Measurements from ENCODE around the gene BRD3OS.
A peak's percentile ranks its signal among the peaks of the same experiment; 100 is the strongest.

The BRD3OS gene

GRCh38 chr9:134054891-134055811 lies 29.9 kb downstream of the BRD3OS start:
- DNase-seq = no peak
- in situ Hi-C loops (cut with HindIII; ENCODE audit: low pct_ligation_motif_present, low pct_unique_long_range_greater_than_20kb, low sequenced_read_pairs) = no loop called here

DNA sequence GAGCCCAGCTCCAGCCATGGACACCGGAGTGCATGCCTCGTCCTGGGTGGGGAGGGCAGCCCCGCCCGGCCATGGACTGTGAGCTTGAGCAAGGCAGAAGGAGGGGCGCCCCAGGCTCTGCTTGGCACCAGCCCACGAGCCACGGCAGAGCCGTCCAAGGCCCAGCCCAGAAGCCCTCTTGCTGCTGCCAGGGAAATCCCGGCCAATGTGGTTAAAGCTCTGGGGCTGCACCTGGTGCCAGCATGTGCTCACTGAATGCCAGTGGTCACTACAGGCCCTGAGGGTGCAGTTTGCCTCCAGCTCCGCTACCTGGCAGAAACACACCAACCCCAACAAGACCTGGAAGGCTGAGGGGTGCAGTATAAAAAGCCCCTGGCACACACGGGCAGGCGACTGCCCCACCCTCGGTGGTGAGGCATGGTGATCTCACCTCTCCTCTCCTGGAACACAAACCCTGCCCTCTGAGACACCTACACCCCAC lies 30.7 kb downstream of the BRD3OS start:
- peak; percentile 54 for DNase-seq
- in situ Hi-C loops (cut with HindIII; ENCODE audit: low pct_ligation_motif_present, low pct_unique_long_range_greater_than_20kb, low sequenced_read_pairs) = no loop called here

- no peak for DNase-seq
- in situ Hi-C loops (cut with HindIII; ENCODE audit: low pct_ligation_motif_present, low pct_unique_long_range_greater_than_20kb, low sequenced_read_pairs) = no loop called here
Observed at GRCh38 chr9:134056483-134057306, 31.4 kb downstream of the BRD3OS start.

DNA sequence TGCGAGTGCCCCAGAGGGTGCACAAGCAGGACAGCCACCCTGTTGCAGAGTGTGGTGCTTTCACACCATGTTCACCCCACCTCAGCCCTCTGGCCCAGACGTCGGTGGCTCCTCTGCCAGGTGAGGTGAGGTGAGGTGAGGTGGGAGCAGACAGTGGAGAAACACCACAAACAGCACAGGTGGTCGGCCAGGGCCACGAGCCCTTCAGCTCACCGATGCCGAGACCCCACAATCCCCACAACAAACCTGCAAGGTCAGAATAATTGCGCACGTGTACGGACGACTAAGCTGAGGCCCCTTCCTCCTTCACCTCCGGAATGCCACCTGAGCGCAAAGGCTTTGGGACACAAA lies 32.0 kb downstream of the BRD3OS start:
- no peak for DNase-seq
- in situ Hi-C loops (cut with HindIII; ENCODE audit: low pct_ligation_motif_present, low pct_unique_long_range_greater_than_20kb, low sequenced_read_pairs) = no loop called here

- DNase-seq = no peak
- in situ Hi-C loops (cut with HindIII; ENCODE audit: low pct_ligation_motif_present, low pct_unique_long_range_greater_than_20kb, low sequenced_read_pairs) = no loop called here
Observed at GRCh38 chr9:134057751-134058701, 32.7 kb downstream of the BRD3OS start.

DNA sequence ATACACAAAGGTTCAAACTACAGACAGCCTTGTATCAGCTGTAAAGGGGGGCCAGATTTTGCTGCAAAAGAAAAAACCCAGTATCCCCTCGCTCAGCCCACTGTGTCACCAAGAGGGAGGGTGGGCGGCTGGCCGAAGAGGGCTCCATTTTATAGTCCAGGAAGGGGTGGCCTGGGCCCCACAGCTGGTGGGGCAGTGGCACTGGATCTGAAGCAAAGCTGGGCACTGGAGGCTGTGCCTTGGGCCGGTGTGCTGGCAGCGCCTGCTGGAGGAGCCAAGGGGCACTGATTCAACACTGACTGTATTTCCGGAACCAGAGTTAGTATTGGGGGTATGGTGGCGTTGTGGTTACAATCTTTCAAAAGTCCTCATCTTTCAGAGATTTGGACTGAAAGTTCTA lies 33.4 kb downstream of the BRD3OS start:
- in situ Hi-C loops (cut with HindIII; ENCODE audit: low pct_ligation_motif_present, low pct_unique_long_range_greater_than_20kb, low sequenced_read_pairs) = no loop called here
- DNase-seq = no peak

DNA sequence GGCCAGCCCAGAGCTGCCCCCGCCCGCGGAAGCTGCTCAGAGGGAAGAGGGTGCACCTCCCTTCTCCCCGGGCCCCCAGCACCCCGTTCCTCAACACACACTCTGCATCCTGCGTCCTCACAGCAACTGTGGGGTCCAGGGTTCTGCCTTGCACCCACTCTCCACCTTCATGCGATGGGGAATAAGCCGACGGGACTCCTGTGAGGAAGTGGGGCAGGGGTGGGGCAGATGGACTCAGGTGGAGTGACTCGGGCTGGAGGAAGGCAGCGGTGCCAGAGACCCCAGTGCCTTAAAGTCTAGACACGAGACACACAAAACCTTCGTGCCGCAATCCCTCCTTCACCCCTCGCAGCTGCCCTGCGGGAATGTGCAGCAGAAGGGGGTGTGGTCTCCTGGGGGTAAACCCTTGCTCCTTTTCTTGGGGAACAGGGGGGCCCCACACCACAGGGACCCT lies 33.9 kb downstream of the BRD3OS start:
- in situ Hi-C loops (cut with HindIII; ENCODE audit: low pct_ligation_motif_present, low pct_unique_long_range_greater_than_20kb, low sequenced_read_pairs) = no loop called here
- DNase-seq = no peak

DNA sequence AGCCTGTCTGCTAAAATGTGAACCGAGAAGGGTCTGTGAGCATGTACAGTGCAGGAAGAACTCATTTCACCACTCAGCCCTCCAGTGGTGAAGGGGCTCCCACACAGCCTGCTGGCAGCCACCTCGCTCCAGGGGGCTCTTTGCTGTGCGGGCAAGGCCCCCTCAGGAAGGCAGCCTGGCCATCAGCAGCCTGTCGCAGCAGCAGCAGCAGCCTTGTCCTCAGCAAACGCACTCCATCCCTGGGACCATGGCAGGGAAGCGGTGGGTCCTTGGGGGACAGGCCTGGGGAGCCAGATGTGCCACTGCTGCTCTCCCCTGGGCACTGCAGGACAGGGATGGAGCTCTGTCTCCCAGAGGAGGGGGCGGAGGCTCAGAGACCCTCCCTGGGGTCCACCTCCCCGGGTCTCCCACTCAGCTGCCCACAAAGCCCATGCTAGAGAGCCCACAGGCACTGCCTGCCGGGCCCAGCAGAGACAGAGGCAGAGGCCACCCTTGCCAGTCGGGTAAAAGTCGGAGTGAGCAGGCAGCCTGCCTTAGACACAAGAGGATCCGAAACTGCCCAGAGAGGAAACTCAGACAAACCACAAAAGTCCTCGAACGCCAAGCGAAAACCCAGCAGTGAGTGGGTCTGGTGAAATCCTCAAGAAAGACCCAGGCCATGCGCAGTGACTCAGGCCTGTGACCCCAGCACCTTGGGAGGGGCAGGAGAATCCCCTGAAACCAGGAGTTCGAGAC lies 34.5 kb downstream of the BRD3OS start:
- no peak for DNase-seq
- in situ Hi-C loops (cut with HindIII; ENCODE audit: low pct_ligation_motif_present, low pct_unique_long_range_greater_than_20kb, low sequenced_read_pairs) = no loop called here

GRCh38 chr9:134060546-134060945 lies 35.3 kb downstream of the BRD3OS start:
- in situ Hi-C loops (cut with HindIII; ENCODE audit: low pct_ligation_motif_present, low pct_unique_long_range_greater_than_20kb, low sequenced_read_pairs) = no loop called here
- DNase-seq = no peak

DNA sequence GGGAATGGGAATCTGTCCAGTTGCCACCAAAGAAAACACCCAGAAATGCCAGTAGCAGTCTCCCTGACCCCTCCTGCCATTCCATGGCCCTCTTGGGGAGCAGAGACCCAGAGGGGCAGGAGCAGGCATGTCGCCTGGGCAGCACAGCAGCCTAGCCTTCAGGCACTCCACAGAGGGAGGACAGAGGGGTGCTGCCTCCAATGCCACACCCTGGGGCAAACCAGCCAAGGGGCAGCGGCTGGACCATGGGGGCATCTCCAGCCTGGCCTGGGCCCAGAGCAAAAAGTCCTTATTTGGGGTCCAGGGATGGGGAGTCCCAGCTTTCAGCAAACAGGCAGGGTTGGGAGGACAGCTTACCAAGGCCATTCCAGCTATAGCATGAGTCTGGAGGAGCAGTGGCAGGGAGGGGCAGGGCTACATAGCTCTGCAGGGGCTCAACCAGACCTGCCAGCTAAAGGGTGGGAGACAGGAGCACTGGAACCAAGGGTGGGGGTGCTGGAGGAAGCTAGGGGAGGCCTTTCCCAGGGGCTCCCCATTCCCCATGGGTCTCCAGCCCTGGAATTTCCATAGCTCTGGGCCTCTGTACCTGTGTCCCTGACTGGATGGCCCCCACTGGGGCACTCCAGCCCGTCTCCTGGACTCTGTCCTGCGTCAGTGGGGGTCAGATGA lies 35.9 kb downstream of the BRD3OS start:
- in situ Hi-C loops (cut with HindIII; ENCODE audit: low pct_ligation_motif_present, low pct_unique_long_range_greater_than_20kb, low sequenced_read_pairs) = no loop called here
- DNase-seq = no peak

DNA sequence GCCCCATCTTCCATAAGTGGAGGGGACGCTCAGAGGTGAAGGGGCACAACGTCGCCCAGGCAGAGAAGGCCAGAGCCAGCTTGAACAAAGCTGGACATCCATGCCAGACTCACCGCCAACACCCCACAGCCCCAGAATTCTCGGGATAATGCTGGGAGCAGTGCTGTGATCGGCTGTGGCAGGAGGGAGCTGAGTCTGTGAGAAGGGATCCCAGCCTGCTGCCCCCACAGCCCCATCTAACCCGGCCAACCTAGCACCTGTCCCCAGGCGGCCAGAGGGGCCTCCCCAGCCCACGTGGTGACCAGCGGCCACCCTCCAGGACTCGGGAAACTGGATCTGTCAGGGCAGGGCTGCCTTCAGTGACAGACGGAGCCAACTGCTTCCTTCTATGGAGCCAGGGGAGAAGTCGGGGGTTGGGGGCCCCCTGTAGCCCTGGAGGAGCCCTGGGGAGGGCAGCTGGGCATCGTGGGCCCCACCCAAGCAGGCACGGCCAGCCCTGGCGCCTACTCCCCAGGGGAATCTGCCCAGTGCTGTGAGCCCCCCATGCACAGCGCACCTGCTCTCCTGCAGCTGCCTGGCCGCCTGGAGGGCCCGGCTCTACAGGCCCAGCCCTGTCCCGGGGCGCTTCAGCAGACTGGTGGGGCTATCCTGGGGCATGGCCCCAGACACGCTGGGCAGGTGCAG lies 36.5 kb downstream of the BRD3OS start:
- no peak for DNase-seq

GRCh38 chr9:134062461-134063087 lies 37.3 kb downstream of the BRD3OS start:
- in situ Hi-C loops (cut with HindIII; ENCODE audit: low pct_ligation_motif_present, low pct_unique_long_range_greater_than_20kb, low sequenced_read_pairs) = no loop called here
- DNase-seq = no peak

More for the DNA sequence above, 36.5 kb downstream of the BRD3OS start:
- in situ Hi-C loops (cut with HindIII; ENCODE audit: low pct_ligation_motif_present, low pct_unique_long_range_greater_than_20kb, low sequenced_read_pairs) = no loop called here

- in situ Hi-C loops (cut with HindIII; ENCODE audit: low pct_ligation_motif_present, low pct_unique_long_range_greater_than_20kb, low sequenced_read_pairs) = no loop called here
- DNase-seq = no peak
Observed at GRCh38 chr9:134063088-134063570, 37.8 kb downstream of the BRD3OS start.

GRCh38 chr9:134063571-134064450 lies 38.5 kb downstream of the BRD3OS start:
- in situ Hi-C loops (cut with HindIII; ENCODE audit: low pct_ligation_motif_present, low pct_unique_long_range_greater_than_20kb, low sequenced_read_pairs) = no loop called here
- no peak for DNase-seq

DNA sequence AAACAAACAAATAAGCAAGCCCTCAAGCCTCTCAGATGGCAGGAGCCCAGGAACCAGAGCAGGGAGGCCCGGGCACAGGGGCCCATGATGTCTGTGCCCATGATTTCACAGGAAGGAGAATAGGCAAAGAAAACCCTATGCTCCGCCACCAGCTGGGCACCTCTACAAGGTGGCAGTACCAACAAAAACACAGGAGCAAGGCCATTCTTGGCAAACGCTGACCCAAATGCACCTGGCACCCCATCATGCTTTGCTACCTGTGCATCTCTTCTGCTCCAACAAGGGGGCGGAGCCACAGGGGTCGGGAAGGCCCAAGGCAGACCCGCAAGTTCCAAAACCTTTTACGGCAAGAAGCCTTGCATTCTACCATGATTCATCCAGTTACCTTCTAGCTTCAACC lies 39.4 kb downstream of the BRD3OS start:
- DNase-seq = no peak

More for the DNA sequence above, 39.4 kb downstream of the BRD3OS start:
- in situ Hi-C loops (cut with HindIII; ENCODE audit: low pct_ligation_motif_present, low pct_unique_long_range_greater_than_20kb, low sequenced_read_pairs) = no loop called here
